Measurements from ENCODE around the gene DRAM1.

GRCh38 chr12:101962486-101962885 lies 85.1 kb downstream of the DRAM1 start:
- TF ChIP-seq POLR2A (IDR thresholded peaks at IDR 0.05) (no peak), POLR2AphosphoS5 (IDR thresholded peaks at IDR 0.05) (no peak)

Data from transverse colon (tissue), 3 donors.